Heart left ventricle (tissue), 16 donors: Measurements from ENCODE around the gene EXOC3L4. TPM values are rescaled to one million over a fixed set of nuclear protein-coding genes. Genes with fewer than 3 reads are reported as not detected.

Source experiments
- ATAC-seq, 4 donors: fragments of 200-7000 bp; cut with Tn5 transposase; one replicate each; pipeline ENCODE4 v1.9.1; 2020 to 2022; ENCODE audit warnings: moderate library complexity in 4 of 4, mild to moderate bottlenecking in 3 of 4, moderate number of reproducible peaks in 1 of 4
- DNase-seq, 5 donors: peaks; one replicate each; pipeline ENCODE4 v3.0.0-alpha.2; 2020
- H3K27ac ChIP-seq, 12 donors: fragments of 200-600 bp; sonication (generic) in 4 of 12; one replicate each; pipeline versions ENCODE4 v1.5.0 to v1.8.0; 2016 to 2022; ENCODE audit warnings: mild to moderate bottlenecking in 2 of 12
- H3K27me3 ChIP-seq, 9 donors: fragments of 200-600 bp; sonication (generic) in 2 of 9; one replicate each; pipeline versions ENCODE4 v1.5.1 to v1.8.0; 2016 to 2022; ENCODE audit warnings: mild to moderate bottlenecking in 3 of 9
- H3K36me3 ChIP-seq, 9 donors: fragments of 200-600 bp; sonication (generic) in 2 of 9; one replicate each; pipeline versions ENCODE4 v1.5.0 to v1.8.0; 2018 to 2022; ENCODE audit warnings: mild to moderate bottlenecking in 2 of 9
- H3K4me1 ChIP-seq, 12 donors: fragments of 200-600 bp; sonication (generic) in 4 of 12; one replicate each; pipeline versions ENCODE4 v1.5.0 to v1.8.0; 2016 to 2022; ENCODE audit warnings: mild to moderate bottlenecking in 3 of 12
- H3K4me3 ChIP-seq, 12 donors: fragments of 200-600 bp; sonication (generic) in 4 of 12; one replicate each; pipeline versions ENCODE4 v1.5.0 to v1.8.0; 2017 to 2022; ENCODE audit warnings: mild to moderate bottlenecking in 9 of 12, moderate library complexity in 4 of 12
- H3K9me3 ChIP-seq, 12 donors: fragments of 200-600 bp; sonication (generic) in 4 of 12; one replicate each; pipeline versions ENCODE4 v1.5.0 to v1.8.0; 2016 to 2022; ENCODE audit warnings: mild to moderate bottlenecking in 1 of 12
- POLR2A ChIP-seq, 2 donors: fragments of 450-650 bp; IDR thresholded peaks; one replicate each; pipeline ENCODE4 v1.6.1; 2017; ENCODE audit warnings: antibody characterized with exemption in 2 of 2, mild to moderate bottlenecking in 2 of 2, moderate library complexity in 2 of 2
- WGBS, 4 donors: extraction: QIAGEN DNeasy Blood & Tissue Kit in 2 of 4; methylation state at CpG; one replicate each; pipeline versions ENCODE4 v1.1.5 to v1.1.7; 2013 to 2018; 5-methylcytosine and 5-hydroxymethylcytosine counted together
- intact Hi-C, 10 donors: fragments of 100-400 bp; cut with DNase I; formaldehyde crosslinking; loops; one replicate each; pipeline versions ENCODE4 v1.11.1 to v1.14.2; 2022
- polyA plus RNA-seq, 2 donors: library from polyadenylated mRNA; stranded (reverse); fragments of 200-250 nt; gene quantifications; one replicate each; pipeline ENCODE4 v1.2.3, GENCODE V29; 2013
- total RNA-seq, 9 donors: library from RNA; depleted of rRNA in 2 of 9; stranded (reverse); fragments of >200 nt in 2 of 9; fragmentation: NEBNext Ultra II Directional in 3 of 9; extraction: Animal tissue kit (Norgen Biotek cat#: 25700) in 3 of 9; gene quantifications; one replicate each; pipeline versions ENCODE4 v1.1.0 to v1.2.4, GENCODE V29; 2016 to 2023
- TF ChIP-seq, protein P1 (sequence below), 12 donors: fragments of 200-600 bp; sonication (generic) in 4 of 12; IDR thresholded peaks; one replicate each; pipeline versions ENCODE4 v1.5.0 to v1.8.0; 2018 to 2022; ENCODE audit warnings: antibody characterized with exemption in 12 of 12, mild to moderate bottlenecking in 5 of 12
- donor health status: ischemic (EF 13 %, LVEDD 7.1; RV severe dilation, severe dysfunction).
- donor health status: healthy with polysubstance abuse.
- donor health status: DM: no; HTN: yes; CAD: no.
- donor health status: DM: no; HTN: no; CAD: no.
- donor health status: ischemic (EF 25% LVEDD 6.9; RV normal size, moderate dysfunction).
- donor health status: ischemic (EF 25% LVEDD 5.7; RV mildly dilated, moderate dysfunction).
- donor health status: healthy.
- donor health status: DM: yes; HTN: yes; CAD: no.
- donor health status: ischemic (EF 35%, LVEDD 5.7; RV mildly dilated, moderate dysfunction).
- donor health status: nonischemic (EF 11% LVEDD 7.7; RV severe dilation, severe dysfunction).
- donor health status: DM: yes; HTN: yes; CAD: no.
- donor health status: PGD.
- donor health status: ischemic (EF 29% LVEDD 5.4; RV normal size, mild dysfunction).
- donor health status: nonischemic (EF 23%, LVEDD 6.1; RV moderate dilation, normal function).

The EXOC3L4 gene
- total and polyA plus RNA-seq, 11 donors, result 0.21 to 3.2 (median 0.47) TPM; not detected in 5

DNA sequence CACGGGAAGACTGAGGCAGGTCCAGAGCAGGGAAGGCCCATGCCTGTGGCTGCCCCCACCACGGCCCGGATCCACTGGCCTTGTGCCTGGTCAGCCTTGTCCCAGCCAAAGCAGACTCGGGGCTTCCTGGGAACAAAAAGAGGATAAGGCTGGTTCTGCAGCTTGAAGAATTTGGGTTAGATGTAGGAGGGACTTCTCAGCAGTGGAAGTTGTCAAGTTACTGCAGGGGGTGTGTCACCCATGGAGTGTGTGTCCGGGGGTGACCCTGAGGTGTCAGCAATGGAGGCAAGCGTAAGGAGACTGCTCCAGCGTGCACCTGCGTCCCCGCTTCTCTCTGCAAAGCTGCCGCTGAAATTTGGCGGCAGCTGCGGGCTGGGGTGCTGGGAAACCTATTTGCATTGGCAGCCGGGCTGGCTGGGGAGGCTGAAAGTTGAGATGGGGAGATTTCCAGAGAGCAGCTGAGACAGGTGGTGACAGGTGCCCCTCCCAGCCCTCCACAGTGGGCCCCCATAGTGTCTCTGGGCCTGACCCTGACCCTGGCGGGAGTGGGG lies 16.2 kb downstream of the EXOC3L4 start:
- H3K4me3 ChIP-seq, result peak overlapping the region in 1 of 12 donors; percentile 15
- WGBS, 4 donors, result 56 to 74% (median 63%) methylated on average over 13 to 14 of the region's 14 CpGs
- peak overlapping the region in 6 of 12 donors; percentile 11 to 57 (median 39) for H3K27ac ChIP-seq
- no peaks in the 10 kb centered on the region for H3K36me3 ChIP-seq
- no peaks in the 10 kb centered on the region for H3K27me3 ChIP-seq
- TF ChIP-seq, protein P1, sequence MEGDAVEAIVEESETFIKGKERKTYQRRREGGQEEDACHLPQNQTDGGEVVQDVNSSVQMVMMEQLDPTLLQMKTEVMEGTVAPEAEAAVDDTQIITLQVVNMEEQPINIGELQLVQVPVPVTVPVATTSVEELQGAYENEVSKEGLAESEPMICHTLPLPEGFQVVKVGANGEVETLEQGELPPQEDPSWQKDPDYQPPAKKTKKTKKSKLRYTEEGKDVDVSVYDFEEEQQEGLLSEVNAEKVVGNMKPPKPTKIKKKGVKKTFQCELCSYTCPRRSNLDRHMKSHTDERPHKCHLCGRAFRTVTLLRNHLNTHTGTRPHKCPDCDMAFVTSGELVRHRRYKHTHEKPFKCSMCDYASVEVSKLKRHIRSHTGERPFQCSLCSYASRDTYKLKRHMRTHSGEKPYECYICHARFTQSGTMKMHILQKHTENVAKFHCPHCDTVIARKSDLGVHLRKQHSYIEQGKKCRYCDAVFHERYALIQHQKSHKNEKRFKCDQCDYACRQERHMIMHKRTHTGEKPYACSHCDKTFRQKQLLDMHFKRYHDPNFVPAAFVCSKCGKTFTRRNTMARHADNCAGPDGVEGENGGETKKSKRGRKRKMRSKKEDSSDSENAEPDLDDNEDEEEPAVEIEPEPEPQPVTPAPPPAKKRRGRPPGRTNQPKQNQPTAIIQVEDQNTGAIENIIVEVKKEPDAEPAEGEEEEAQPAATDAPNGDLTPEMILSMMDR (IDR thresholded peaks at IDR 0.05), result no peak
- TF ChIP-seq POLR2A (IDR thresholded peaks at IDR 0.05), result no peak
- peaks cover 0 to 58% (median 21%) of the 10 kb centered on the region in 12 donors for H3K4me1 ChIP-seq
- ATAC-seq, result peak in 2 of 4 donors; percentile 18 to 41
- DNase-seq, result no peak
- intact Hi-C loops, result no loop called here
- H3K9me3 ChIP-seq, result no peaks in the 10 kb centered on the region

DNA sequence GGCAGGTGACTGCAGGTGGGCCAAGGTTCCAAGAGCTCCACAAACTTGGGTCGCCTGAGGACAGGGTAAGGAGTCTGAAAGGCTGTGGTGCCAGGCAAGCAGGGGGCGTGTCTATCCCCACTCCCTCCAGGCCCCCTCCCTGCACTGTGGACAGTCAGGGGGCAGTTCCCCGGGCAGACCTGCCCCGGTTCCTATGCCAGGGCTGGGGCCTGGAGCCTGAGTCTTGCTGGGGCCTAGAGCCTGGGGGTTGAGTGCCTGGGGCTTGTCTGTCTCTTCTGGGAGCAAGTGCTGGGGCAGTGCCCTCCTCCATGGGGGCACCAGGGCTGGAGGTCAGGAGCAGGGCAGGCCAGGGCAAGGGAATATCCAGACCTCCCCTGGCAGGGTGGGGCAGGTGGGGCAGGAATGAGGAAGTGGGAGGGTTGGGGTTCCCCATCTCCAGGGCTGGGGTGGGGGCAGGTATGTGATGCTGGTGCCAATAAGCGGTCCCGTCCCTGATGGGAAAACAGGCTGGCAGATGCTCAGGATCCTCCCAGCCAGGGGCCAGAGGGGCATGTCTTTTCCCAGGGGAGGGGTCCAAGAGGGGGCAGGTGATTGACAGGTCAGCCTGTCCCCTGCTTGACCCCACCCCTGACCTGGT lies 16.8 kb downstream of the EXOC3L4 start:
- intact Hi-C loops, result no loop called here
- no peak for ATAC-seq
- TF ChIP-seq POLR2A (IDR thresholded peaks at IDR 0.05), result no peak
- TF ChIP-seq, protein P1 (IDR thresholded peaks at IDR 0.05), result no peak

DNA sequence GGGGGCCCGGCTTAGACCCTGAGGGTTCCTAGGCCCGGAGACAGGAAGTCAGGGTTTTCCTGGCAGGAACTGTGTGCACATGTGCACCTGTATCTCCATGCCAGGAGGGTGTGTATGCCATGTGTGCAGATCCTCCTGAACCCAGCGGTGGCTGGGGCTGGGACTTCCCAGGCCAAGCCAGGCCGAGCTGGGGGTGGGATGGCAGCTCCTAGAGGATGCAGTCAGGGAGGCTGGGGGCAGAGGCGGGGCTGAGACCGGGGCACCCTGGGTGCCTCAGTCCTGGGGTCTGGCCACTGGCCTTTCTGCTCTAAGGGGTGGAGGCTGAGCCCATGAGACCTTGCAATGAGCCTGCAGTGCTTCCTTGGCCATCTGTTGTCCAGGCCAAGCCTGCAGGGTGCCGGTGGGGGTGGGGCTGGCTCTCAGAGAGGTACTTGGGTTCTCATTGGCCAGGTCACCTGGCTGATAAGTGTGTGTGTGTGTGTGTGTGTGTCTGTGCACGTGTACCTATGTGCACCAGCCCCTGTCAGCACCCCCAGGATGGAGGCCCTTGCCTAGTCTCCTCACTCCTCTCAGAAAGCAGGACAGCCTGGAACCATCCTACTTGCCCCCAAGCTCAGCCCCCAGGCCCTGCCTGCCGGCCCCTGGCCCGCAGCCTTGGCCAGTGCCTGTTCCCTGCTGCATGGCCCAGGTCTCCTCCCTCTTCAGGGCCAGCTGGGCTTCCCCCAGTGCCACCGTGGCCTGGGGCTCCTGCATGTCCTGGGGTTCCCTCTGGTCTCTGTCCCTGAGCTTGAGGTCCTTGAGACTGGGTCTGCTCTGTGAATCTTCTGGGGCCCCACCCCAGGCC lies 18.1 kb downstream of the EXOC3L4 start:
- Histone ChIP-seq H3K4me1 (peaks cover 0 to 68% (median 23%) of the 10 kb centered on the region in 12 donors), H3K4me3 (no peak overlapping the region), H3K27me3 (no peaks in the 10 kb centered on the region), H3K36me3 (no peaks in the 10 kb centered on the region), H3K9me3 (no peaks in the 10 kb centered on the region), H3K27ac (no peak overlapping the region)
- 71 to 80% (median 78%) methylated on average over 5 to 11 of the region's 11 CpGs for WGBS, 4 donors
- TF ChIP-seq, protein P1 (IDR thresholded peaks at IDR 0.05), result no peak
- no peak for TF ChIP-seq POLR2A (IDR thresholded peaks at IDR 0.05)
- intact Hi-C loops, result no loop called here
- no peak for DNase-seq
- ATAC-seq, result no peak

More for the DNA sequence above, 16.8 kb downstream of the EXOC3L4 start:
- Histone ChIP-seq H3K36me3 (no peaks in the 10 kb centered on the region), H3K4me1 (peaks cover 0 to 62% (median 21%) of the 10 kb centered on the region in 12 donors), H3K4me3 (no peak overlapping the region), H3K27ac (peak overlapping the region in 1 of 12 donors; percentile 57), H3K27me3 (no peaks in the 10 kb centered on the region), H3K9me3 (no peaks in the 10 kb centered on the region)
- DNase-seq, result no peak
- WGBS, 4 donors, result 83 to 92% (median 86%) methylated on average over 2 to 6 of the region's 6 CpGs

DNA sequence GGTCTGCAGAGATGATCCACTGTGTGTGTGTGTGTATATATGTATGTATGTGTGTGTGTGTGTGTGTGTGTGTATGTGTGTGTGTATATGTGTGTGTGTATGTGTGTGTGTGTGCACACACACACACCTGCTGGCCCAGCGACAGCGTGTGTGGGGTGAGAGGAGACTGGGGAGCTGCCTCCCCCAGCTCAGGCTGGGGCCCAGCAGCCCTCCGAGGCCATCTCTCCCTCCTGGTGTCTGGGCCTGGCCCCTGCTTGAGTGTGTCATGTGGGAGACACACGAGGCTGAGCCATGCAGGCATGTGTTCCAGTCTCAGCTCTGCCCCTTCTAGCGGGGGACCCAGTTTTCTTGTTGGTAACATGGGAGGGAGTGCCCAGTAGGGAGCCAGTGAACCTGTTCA lies 18.8 kb downstream of the EXOC3L4 start:
- 77 to 89% (median 82%) methylated on average over 4 to 5 of the region's 5 CpGs for WGBS, 4 donors
- ATAC-seq, result no peak
- Histone ChIP-seq H3K9me3 (no peaks in the 10 kb centered on the region), H3K27me3 (no peaks in the 10 kb centered on the region), H3K27ac (no peak overlapping the region), H3K4me1 (peaks cover 0 to 73% (median 26%) of the 10 kb centered on the region in 12 donors), H3K4me3 (no peak overlapping the region), H3K36me3 (no peaks in the 10 kb centered on the region)
- TF ChIP-seq POLR2A (IDR thresholded peaks at IDR 0.05), result no peak
- TF ChIP-seq, protein P1 (IDR thresholded peaks at IDR 0.05), result no peak
- DNase-seq, result no peak
- intact Hi-C loops, result no loop called here
